GM12872 (cell line): Measurements from ENCODE around the gene ENKUR.

ENCODE experiments used
- TF ChIP-seq, protein P1 (sequence below): IDR thresholded peaks from 3 replicates; pipeline ENCODE4 v1.5.1; 2011; ENCODE audit warnings: low read depth, mild to moderate bottlenecking, low read length, moderate library complexity; ENCODE audit not compliant: insufficient read depth

ENKUR gene

GRCh38 chr10:24938525-24938924 lies 77.4 kb downstream of the ENKUR start:
- TF ChIP-seq, protein P1, sequence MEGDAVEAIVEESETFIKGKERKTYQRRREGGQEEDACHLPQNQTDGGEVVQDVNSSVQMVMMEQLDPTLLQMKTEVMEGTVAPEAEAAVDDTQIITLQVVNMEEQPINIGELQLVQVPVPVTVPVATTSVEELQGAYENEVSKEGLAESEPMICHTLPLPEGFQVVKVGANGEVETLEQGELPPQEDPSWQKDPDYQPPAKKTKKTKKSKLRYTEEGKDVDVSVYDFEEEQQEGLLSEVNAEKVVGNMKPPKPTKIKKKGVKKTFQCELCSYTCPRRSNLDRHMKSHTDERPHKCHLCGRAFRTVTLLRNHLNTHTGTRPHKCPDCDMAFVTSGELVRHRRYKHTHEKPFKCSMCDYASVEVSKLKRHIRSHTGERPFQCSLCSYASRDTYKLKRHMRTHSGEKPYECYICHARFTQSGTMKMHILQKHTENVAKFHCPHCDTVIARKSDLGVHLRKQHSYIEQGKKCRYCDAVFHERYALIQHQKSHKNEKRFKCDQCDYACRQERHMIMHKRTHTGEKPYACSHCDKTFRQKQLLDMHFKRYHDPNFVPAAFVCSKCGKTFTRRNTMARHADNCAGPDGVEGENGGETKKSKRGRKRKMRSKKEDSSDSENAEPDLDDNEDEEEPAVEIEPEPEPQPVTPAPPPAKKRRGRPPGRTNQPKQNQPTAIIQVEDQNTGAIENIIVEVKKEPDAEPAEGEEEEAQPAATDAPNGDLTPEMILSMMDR = no peak

DNA sequence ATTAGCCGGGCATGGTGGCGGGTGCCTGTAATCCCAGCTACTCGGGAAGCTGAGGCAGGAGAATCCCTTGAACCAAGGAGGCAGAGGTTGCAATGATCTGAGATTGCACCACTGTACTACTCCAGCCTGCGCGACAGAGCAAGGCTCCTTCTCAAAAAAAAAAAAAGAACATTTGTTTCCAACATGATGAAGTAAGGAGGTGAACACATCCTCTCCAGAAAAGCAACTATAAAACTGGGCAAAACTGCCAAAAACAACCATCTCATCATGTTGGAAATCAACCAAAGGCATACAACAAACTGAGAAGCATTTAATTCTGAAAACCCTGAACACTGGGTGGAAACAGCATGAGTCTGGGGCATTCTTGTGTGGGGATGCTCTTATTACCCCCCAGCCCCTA lies 77.9 kb downstream of the ENKUR start:
- TF ChIP-seq, protein P1 = no peak

- TF ChIP-seq, protein P1 = 0 out of 3 replicates have a peak, but pooled peaks have one; percentile 11
Observed at GRCh38 chr10:24935504-24936292, 80.3 kb downstream of the ENKUR start.
